SJCRH30 (cell line): Measurements from ENCODE around the gene ISOC2. TPM values are rescaled to one million over a fixed set of nuclear protein-coding genes. Genes with fewer than 3 reads are reported as not detected.
"Not testable (repeated sequence)": the region's sequence is repeated elsewhere in the genome, so short reads cannot be mapped to it uniquely, and the experiment has no call there.

ENCODE experiments used
- DNase-seq, 2 experiments: peaks; one replicate each; pipeline ENCODE4 v3.0.0-alpha.2; 2015 to 2020
- H3K27ac ChIP-seq: fragments of 250-450 bp; sonication (Bioruptor Pico); 2 replicates; pipeline ENCODE4 v1.5.1; 2020; ENCODE audit warnings: mild to moderate bottlenecking, moderate library complexity
- H3K27me3 ChIP-seq: fragments of 250-450 bp; sonication (Bioruptor Pico); 2 replicates; pipeline ENCODE4 v1.5.1; 2020; ENCODE audit warnings: mild to moderate bottlenecking, moderate library complexity
- H3K36me3 ChIP-seq: fragments of 250-450 bp; sonication (Bioruptor Pico); 2 replicates; pipeline ENCODE4 v1.5.1; 2020; ENCODE audit warnings: mild to moderate bottlenecking, moderate library complexity
- H3K4me1 ChIP-seq: fragments of 250-450 bp; sonication (Bioruptor Pico); 2 replicates; pipeline ENCODE4 v1.5.1; 2020; ENCODE audit warnings: mild to moderate bottlenecking, moderate library complexity
- H3K4me3 ChIP-seq: fragments of 250-450 bp; sonication (Bioruptor Pico); 2 replicates; pipeline ENCODE4 v1.5.1; 2020; ENCODE audit warnings: mild to moderate bottlenecking, moderate library complexity
- H3K9me3 ChIP-seq: fragments of 250-450 bp; sonication (Bioruptor Pico); replicated peaks from 2 replicates; pipeline ENCODE4 v1.5.1; 2020; ENCODE audit warnings: mild to moderate bottlenecking, moderate library complexity
- total RNA-seq: library from RNA; depleted of rRNA; stranded (reverse); fragments of >200 nt; shearing (Covaris generic); gene quantifications from 2 replicates; pipeline ENCODE4 v1.2.3, GENCODE V29; 2014; rRNA removed

ISOC2 gene
- total RNA-seq, 1 experiment from 2014 or later = 63.2 TPM

GRCh38 chr19:55407800-55408532 is 53.5 kb downstream of the ISOC2 start:
- peak overlapping the region; percentile 98 for H3K27ac ChIP-seq
- H3K9me3 ChIP-seq = 0 out of 2 replicates have a peak, but pooled peaks cover 4% of the 10 kb centered on the region
- no peaks in the 10 kb centered on the region for H3K27me3 ChIP-seq
- H3K36me3 ChIP-seq = peaks cover 31% of the 10 kb centered on the region
- peak overlapping the region; percentile 95 for H3K4me3 ChIP-seq
- H3K4me1 ChIP-seq = peaks cover 3% of the 10 kb centered on the region; the same call in 1 of the 2 replicates
- peak; percentile 99 for DNase-seq

GRCh38 chr19:55407550-55407799 is 54.0 kb downstream of the ISOC2 start, which contains the start of gene UBE2S:
Gene UBE2S (minus strand): TSS chr19:55407788. CDS start chr19:55407589, 199 bp downstream.
- H3K4me1 ChIP-seq, H3K27me3 ChIP-seq, H3K9me3 ChIP-seq, DNase-seq: not testable (repeated sequence)
- Histone ChIP-seq H3K27ac (peak within 1 kb of the TSS; percentile 98), H3K4me3 (peak within 1 kb of the TSS; percentile 95), H3K36me3 (peaks cover 35% of the 10 kb centered on the region)

GRCh38 chr19:55406826-55407549 is 54.5 kb downstream of the ISOC2 start:
- no peak for DNase-seq

GRCh38 chr19:55406091-55406825 is 55.2 kb downstream of the ISOC2 start:
- 0 out of 2 replicates have a peak, but pooled peaks cover 4% of the 10 kb centered on the region for H3K9me3 ChIP-seq
- H3K36me3 ChIP-seq = peaks cover 45% of the 10 kb centered on the region
- H3K4me1 ChIP-seq = peaks cover 3% of the 10 kb centered on the region; the same call in 1 of the 2 replicates
- H3K27me3 ChIP-seq = no peaks in the 10 kb centered on the region
- DNase-seq = no peak
- H3K27ac ChIP-seq = no peak overlapping the region
- peak overlapping the region; percentile 95 for H3K4me3 ChIP-seq

More at GRCh38 chr19:55406826-55407549, 54.5 kb downstream of the ISOC2 start:
- peak overlapping the region; percentile 95 for H3K4me3 ChIP-seq
- peak overlapping the region; percentile 98 for H3K27ac ChIP-seq
- H3K9me3 ChIP-seq = 0 out of 2 replicates have a peak, but pooled peaks cover 4% of the 10 kb centered on the region
- no peaks in the 10 kb centered on the region for H3K27me3 ChIP-seq
- H3K4me1 ChIP-seq = peaks cover 3% of the 10 kb centered on the region; the same call in 1 of the 2 replicates
- peaks cover 40% of the 10 kb centered on the region for H3K36me3 ChIP-seq

DNA sequence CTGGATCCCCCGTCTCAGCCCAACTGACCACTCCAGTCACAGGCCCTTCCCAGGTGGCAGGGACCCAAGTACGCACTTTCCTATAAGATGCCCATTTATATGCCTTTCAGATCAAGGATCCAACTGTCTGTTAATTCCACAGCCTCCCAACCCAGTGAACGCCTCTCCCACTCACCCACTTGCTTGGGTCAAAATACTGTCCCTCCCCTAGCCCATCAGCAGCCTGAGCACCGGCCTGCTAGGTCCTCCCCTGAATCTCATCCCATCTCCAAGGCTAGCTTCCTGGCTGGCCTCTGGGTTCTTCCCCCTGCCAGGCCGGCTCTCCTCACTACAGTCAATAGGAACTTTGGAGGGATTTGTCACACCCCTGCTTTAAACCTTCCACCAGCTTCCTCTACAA is 55.8 kb downstream of the ISOC2 start:
- Histone ChIP-seq H3K36me3 (peaks cover 49% of the 10 kb centered on the region), H3K27ac (no peak overlapping the region), H3K4me3 (peak overlapping the region; percentile 95), H3K4me1 (peaks cover 3% of the 10 kb centered on the region; the same call in 1 of the 2 replicates), H3K27me3 (no peaks in the 10 kb centered on the region), H3K9me3 (0 out of 2 replicates have a peak, but pooled peaks cover 4% of the 10 kb centered on the region)
- no peak for DNase-seq

Other genes starting within 250 kb of the ISOC2 start
- gene TMEM86B, start 232.9 kb downstream of the ISOC2 start, total RNA-seq = 2.3 and 2.5 TPM in 2 replicates
- gene PPP6R1, start 202.6 kb downstream of the ISOC2 start, total RNA-seq = 39.5 and 44.9 TPM in 2 replicates
- 39.3 and 40.8 TPM in 2 replicates for gene HSPBP1, start 181.5 kb downstream of the ISOC2 start, total RNA-seq
- gene BRSK1, start 177.6 kb downstream of the ISOC2 start, total RNA-seq = 13.2 and 15.8 TPM in 2 replicates
- not detected in 2 replicates for gene TMEM150B, start 136.3 kb downstream of the ISOC2 start, total RNA-seq
- gene KMT5C, start 121.8 kb downstream of the ISOC2 start, total RNA-seq = 21.2 and 21.6 TPM in 2 replicates
- 0.45 TPM in 1 of 2 replicates, not detected in the other for gene COX6B2, start 106.9 kb downstream of the ISOC2 start, total RNA-seq
- gene GARIN5B, start 98.4 kb downstream of the ISOC2 start, total RNA-seq = not detected in 2 replicates
- gene IL11, start 91.2 kb downstream of the ISOC2 start, total RNA-seq = 16.7 and 17.8 TPM in 2 replicates
- not detected in 2 replicates for gene TMEM190, start 84.8 kb downstream of the ISOC2 start, total RNA-seq
- 0.14 and 0.25 TPM in 2 replicates for gene TMEM238, start 77.3 kb downstream of the ISOC2 start, total RNA-seq
- gene RPL28, start 75.7 kb downstream of the ISOC2 start, total RNA-seq = 612 and 617 TPM in 2 replicates
- gene UBE2S, start 53.9 kb downstream of the ISOC2 start, total RNA-seq = 509 and 566 TPM in 2 replicates
- gene SHISA7, start 18.3 kb downstream of the ISOC2 start, total RNA-seq = not detected in 2 replicates
- not detected in 2 replicates for gene C19orf85, start 3.1 kb upstream of the ISOC2 start, total RNA-seq
- gene ZNF628, start 15.0 kb upstream of the ISOC2 start, total RNA-seq = 2.9 and 3.6 TPM in 2 replicates
- 22.1 and 25.9 TPM in 2 replicates for gene NAT14, start 23.5 kb upstream of the ISOC2 start, total RNA-seq
- 3.1 and 3.8 TPM in 2 replicates for gene SSC5D, start 26.8 kb upstream of the ISOC2 start, total RNA-seq
- 6.8 and 6.9 TPM in 2 replicates for gene SBK2, start 75.5 kb upstream of the ISOC2 start, total RNA-seq
- gene SBK3, start 83.9 kb upstream of the ISOC2 start, total RNA-seq = 0.30 and 0.87 TPM in 2 replicates
- gene ZNF579, start 119.2 kb upstream of the ISOC2 start, total RNA-seq = 5.4 and 7.5 TPM in 2 replicates
- 7.9 and 10.3 TPM in 2 replicates for gene FIZ1, start 137.9 kb upstream of the ISOC2 start, total RNA-seq
- gene ZNF524, start 138.6 kb upstream of the ISOC2 start, total RNA-seq = 2.7 and 3.2 TPM in 2 replicates
- 1.7 and 2.0 TPM in 2 replicates for gene ZNF865, start 144.0 kb upstream of the ISOC2 start, total RNA-seq
- 2.7 and 3.1 TPM in 2 replicates for gene ZNF784, start 162.9 kb upstream of the ISOC2 start, total RNA-seq
- gene ZNF580, start 179.4 kb upstream of the ISOC2 start, total RNA-seq = 7.9 and 8.0 TPM in 2 replicates
- gene ZNF581, start 182.0 kb upstream of the ISOC2 start, total RNA-seq = 17.9 and 18.7 TPM in 2 replicates
- gene CCDC106, start 186.6 kb upstream of the ISOC2 start, total RNA-seq = 9.7 and 10.8 TPM in 2 replicates
- gene U2AF2, start 193.4 kb upstream of the ISOC2 start, total RNA-seq = 131 and 136 TPM in 2 replicates
- 45.6 and 59.8 TPM in 2 replicates for gene EPN1, start 213.6 kb upstream of the ISOC2 start, total RNA-seq